Right atrium auricular region (tissue), 2 donors: Measurements from ENCODE around the gene SMCP. TPM values are rescaled to one million over a fixed set of nuclear protein-coding genes. Genes with fewer than 3 reads are reported as not detected.

Experiments used
- DNase-seq: peaks from one replicate; pipeline ENCODE4 v3.0.0-alpha.2; 2019; ENCODE audit warnings: low spot score
- H3K27ac ChIP-seq, 2 donors: fragments of 200-600 bp; sonication (generic); 1 replicate in 1 of 2; 2 replicates in 1 of 2; pipeline ENCODE4 v1.5.1; 2016 to 2019
- H3K27me3 ChIP-seq, 2 donors: fragments of 200-600 bp; sonication (generic); one replicate each; pipeline versions ENCODE4 v1.5.1 to v1.6.0; 2017 to 2019
- H3K36me3 ChIP-seq: fragments of 200-600 bp; sonication (generic); one replicate; pipeline ENCODE4 v1.5.1; 2016
- H3K4me1 ChIP-seq, 2 donors: fragments of 200-600 bp; sonication (generic); one replicate each; pipeline versions ENCODE4 v1.5.1 to v1.6.0; 2017 to 2019
- H3K4me3 ChIP-seq, 2 donors: fragments of 200-600 bp; sonication (generic); 1 replicate in 1 of 2; 2 replicates in 1 of 2; pipeline ENCODE4 v1.5.1; 2017 to 2019; ENCODE audit warnings: mild to moderate bottlenecking in 1 of 2, moderate library complexity in 1 of 2
- H3K9me3 ChIP-seq, 2 donors: fragments of 200-600 bp; sonication (generic); one replicate each; pipeline ENCODE4 v1.5.1; 2019
- CTCF ChIP-seq, 2 donors: fragments of 200-600 bp; sonication (generic); IDR thresholded peaks; one replicate each; pipeline ENCODE4 v1.5.1; 2019; ENCODE audit warnings: antibody characterized with exemption in 2 of 2
- total RNA-seq, 2 donors: library from RNA; depleted of rRNA; stranded (reverse); fragments of >200 nt; gene quantifications; one replicate each; pipeline ENCODE4 v1.1.0, GENCODE V29; 2016

The SMCP gene
- total RNA-seq, 2 donors from 2014 or later = not detected

- H3K4me1 ChIP-seq = no peaks in the 10 kb centered on the region
Measured at GRCh38 chr1:152870831-152871730, 7.0 kb upstream of the SMCP start.

GRCh38 chr1:152871731-152872126 is 6.4 kb upstream of the SMCP start:
- no peaks in the 10 kb centered on the region for H3K36me3 ChIP-seq
- no peak overlapping the region for H3K27ac ChIP-seq
- TF ChIP-seq CTCF (IDR thresholded peaks at IDR 0.05) = no peak
- no peaks in the 10 kb centered on the region for H3K9me3 ChIP-seq
- no peaks in the 10 kb centered on the region for H3K27me3 ChIP-seq
- H3K4me1 ChIP-seq = no peaks in the 10 kb centered on the region
- no peak overlapping the region for H3K4me3 ChIP-seq
- no peak for DNase-seq

More at GRCh38 chr1:152870831-152871730, 7.0 kb upstream of the SMCP start:
- no peak overlapping the region for H3K4me3 ChIP-seq
- no peaks in the 10 kb centered on the region for H3K27me3 ChIP-seq
- no peaks in the 10 kb centered on the region for H3K36me3 ChIP-seq
- H3K9me3 ChIP-seq = no peaks in the 10 kb centered on the region
- no peak overlapping the region for H3K27ac ChIP-seq
- no peak for TF ChIP-seq CTCF (IDR thresholded peaks at IDR 0.05)
- no peak for DNase-seq

GRCh38 chr1:152873495-152873894 is 4.6 kb upstream of the SMCP start:
- Histone ChIP-seq H3K27me3 (no peaks in the 10 kb centered on the region), H3K4me1 (no peaks in the 10 kb centered on the region), H3K9me3 (no peaks in the 10 kb centered on the region), H3K36me3 (no peaks in the 10 kb centered on the region), H3K4me3 (no peak overlapping the region), H3K27ac (no peak overlapping the region)
- DNase-seq = no peak
- no peak for TF ChIP-seq CTCF (IDR thresholded peaks at IDR 0.05)

GRCh38 chr1:152876827-152877226 is 1.3 kb upstream of the SMCP start:
- DNase-seq = no peak
- H3K36me3 ChIP-seq = no peaks in the 10 kb centered on the region
- no peaks in the 10 kb centered on the region for H3K27me3 ChIP-seq
- TF ChIP-seq CTCF (IDR thresholded peaks at IDR 0.05) = no peak
- no peak overlapping the region for H3K27ac ChIP-seq
- H3K4me1 ChIP-seq = no peaks in the 10 kb centered on the region
- no peak overlapping the region for H3K4me3 ChIP-seq
- no peaks in the 10 kb centered on the region for H3K9me3 ChIP-seq

GRCh38 chr1:152879559-152880198 is 1.6 kb downstream of the SMCP start:
- Histone ChIP-seq H3K27me3 (no peaks in the 10 kb centered on the region), H3K27ac (no peak overlapping the region), H3K4me3 (no peak overlapping the region), H3K36me3 (no peaks in the 10 kb centered on the region), H3K4me1 (no peaks in the 10 kb centered on the region), H3K9me3 (no peaks in the 10 kb centered on the region)
- no peak for TF ChIP-seq CTCF (IDR thresholded peaks at IDR 0.05)
- no peak for DNase-seq
